GM12864 (cell line): Measurements from ENCODE around the gene BCAS4.
A peak's percentile ranks its signal among the peaks of the same experiment; 100 is the strongest.
"Not testable (repeated sequence)": the region's sequence is repeated elsewhere in the genome, so short reads cannot be mapped to it uniquely, and the experiment has no call there.

Experiments
- DNase-seq: peaks from one replicate; pipeline ENCODE4 v3.0.0-alpha.2; 2011; ENCODE audit warnings: low read depth
- H3K4me3 ChIP-seq: 2 replicates; pipeline ENCODE4 v1.5.1; 2011; ENCODE audit warnings: mild to moderate bottlenecking, low read depth, low read length, control low read depth
- CTCF ChIP-seq: IDR thresholded peaks from 2 replicates; pipeline ENCODE4 v1.5.1; 2011; ENCODE audit warnings: low read depth, mild to moderate bottlenecking, moderate library complexity, low read length, control low read depth, inconsistent platforms; ENCODE audit errors: missing control alignments

BCAS4 gene

GRCh38 chr20:50788045-50788991 is 6.5 kb upstream of the BCAS4 start:
- no peak overlapping the region for H3K4me3 ChIP-seq
- DNase-seq, result no peak
- TF ChIP-seq CTCF, result peak; percentile 7

DNA sequence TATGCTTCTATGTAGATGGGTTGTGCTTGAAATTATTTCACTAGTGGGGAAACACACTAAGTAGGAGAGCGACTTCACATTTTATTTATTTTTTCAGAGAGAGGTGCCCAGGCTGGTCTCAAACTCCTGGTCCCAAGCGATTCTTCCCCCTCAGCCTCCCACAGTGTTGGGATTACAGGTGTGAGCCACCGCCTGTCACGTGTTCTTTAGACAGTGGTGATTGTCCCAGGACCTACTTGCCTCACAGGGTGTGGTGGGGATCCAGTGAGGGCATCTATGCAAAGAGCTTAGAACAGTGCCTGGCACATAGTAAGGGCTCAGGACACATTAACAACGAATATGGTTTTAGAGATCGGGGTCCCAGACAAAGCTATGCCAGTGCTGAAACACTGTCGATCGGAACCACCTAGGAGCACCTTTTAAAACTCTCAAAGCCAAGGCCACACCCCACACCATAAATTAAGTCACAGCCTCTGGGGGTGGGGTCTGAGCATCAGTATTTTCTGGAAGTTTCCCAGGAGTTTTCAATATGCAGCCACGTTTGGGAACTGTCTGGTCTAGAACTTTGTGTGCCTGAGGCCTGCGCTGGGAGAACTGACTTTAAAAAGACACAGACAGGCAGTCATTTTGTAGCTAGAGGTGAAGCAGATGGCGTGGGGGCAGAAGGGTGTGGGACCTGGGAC is 4.8 kb upstream of the BCAS4 start:
- DNase-seq, result no peak
- no peak for TF ChIP-seq CTCF
- H3K4me3 ChIP-seq, result no peak overlapping the region

GRCh38 chr20:50790651-50791277 is 4.1 kb upstream of the BCAS4 start:
- TF ChIP-seq CTCF, result peak; percentile 78
- no peak for DNase-seq
- H3K4me3 ChIP-seq, result no peak overlapping the region

DNA sequence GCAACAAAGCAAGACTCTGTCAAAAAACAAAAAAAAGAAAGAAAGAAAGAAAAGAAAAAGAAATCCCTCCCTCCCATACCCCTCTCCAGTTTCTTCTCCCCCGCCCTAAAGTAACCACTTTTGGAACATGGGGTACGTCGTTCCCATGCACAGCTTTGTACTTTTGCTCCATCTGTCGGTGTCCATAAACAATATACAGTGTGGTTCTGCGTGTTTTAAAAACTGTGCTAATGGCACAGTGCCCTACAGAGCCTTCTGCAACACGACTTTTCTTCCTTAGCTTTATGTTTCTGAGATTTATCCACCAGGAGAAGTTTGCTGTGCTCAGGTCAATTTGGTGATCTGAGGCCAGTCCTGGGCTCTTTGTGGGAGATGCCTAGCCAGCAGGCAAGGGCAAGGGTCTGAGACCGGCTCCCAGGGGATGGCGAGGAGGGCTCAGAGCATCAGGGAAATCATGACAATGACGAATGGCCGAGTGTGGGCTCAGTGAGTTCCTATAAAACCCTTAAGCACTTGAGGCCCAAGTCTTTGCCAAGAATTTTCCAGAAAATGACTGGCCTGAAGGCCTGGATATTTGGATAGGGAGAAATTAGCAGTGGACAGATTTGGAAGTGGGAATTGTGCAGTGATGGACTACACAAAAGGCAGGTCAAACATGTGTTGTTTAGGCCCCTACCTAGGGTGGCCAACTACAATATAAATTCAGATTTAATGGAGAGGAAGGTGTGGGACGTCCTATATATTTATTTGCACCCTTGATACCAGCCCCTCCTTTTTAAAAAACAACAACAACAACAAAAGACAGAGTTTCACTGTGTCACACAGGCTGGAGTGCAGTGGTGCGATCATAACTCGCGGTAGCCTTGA is 1.9 kb upstream of the BCAS4 start:
- no peak for TF ChIP-seq CTCF

GRCh38 chr20:50793575-50794016 is 1.3 kb upstream of the BCAS4 start:
- peak; percentile 44 for TF ChIP-seq CTCF
- DNase-seq, H3K4me3 ChIP-seq: not testable (repeated sequence)

More for the DNA sequence above, 1.9 kb upstream of the BCAS4 start:
- H3K4me3 ChIP-seq, result no peak overlapping the region
- no peak for DNase-seq

GRCh38 chr20:50794181-50794845 is 548 bp upstream of the BCAS4 start:
- TF ChIP-seq CTCF, result no peak
- peak overlapping the region; percentile 38 for H3K4me3 ChIP-seq
- no peak for DNase-seq
